G401.6 (cell line): ENCODE results near the gene URB2.
"Not testable (repeated sequence)": the region's sequence is repeated elsewhere in the genome, so short reads cannot be mapped to it uniquely, and the experiment has no call there.

Experiments used
- FAIRE-seq: peaks from 2 replicates; lab custom pipeline; 2012; peaks lifted over from hg19 to GRCh38; lab: Jason Lieb, UNC

Gene URB2

DNA sequence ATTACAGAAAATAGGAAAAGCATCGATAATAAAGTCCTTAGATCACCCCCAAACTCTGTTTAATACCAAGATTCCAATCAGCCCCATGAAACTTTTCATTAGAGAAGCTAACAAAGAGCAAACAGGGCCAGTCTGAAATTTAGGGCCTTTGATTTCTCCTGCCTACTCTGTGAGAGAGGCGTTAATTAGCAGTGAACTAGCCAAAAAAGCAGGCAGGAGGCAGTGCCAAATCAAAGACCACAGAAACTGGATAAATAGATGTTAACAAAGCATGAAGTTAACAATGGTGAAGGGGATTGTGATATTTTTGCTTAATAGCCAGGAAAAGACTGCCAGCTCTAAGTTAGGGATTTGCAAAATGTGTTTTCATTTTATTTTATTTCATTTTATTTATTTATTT is 11.3 kb upstream of the URB2 start:
- no peak for FAIRE-seq

DNA sequence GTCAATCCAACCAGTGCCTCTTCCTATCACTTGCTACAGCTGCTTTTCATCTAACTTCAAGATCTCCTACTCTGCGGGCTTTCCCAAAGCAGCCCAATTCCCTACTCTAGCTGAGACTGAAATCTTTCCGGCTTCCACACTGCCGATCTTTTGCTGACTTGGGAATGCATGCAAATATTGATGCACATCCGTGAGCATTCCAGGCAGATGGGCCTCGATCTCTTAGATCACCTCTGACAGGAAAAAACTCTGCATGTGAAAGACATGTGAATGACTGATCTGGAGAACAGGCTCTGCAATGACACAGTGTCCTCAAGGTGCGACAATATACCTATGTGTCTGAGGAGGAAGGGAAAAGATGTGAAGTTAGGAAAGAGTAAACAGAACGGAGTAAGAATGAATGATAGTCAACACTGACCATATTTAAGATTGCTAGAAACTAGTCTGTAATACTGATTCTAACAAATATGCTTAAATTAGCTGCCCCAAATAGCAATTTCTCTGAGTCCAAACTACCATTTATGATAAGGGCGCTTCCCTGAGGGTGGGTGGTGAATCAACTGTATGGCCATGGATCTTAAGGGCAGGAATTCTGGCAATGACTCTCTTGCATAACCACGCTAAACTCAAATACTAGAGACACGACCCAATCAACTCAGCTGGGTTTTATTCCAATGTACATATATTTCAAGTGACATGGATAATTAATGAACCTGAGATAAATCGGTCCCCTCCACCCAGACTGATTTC is 8.5 kb upstream of the URB2 start:
- no peak for FAIRE-seq

DNA sequence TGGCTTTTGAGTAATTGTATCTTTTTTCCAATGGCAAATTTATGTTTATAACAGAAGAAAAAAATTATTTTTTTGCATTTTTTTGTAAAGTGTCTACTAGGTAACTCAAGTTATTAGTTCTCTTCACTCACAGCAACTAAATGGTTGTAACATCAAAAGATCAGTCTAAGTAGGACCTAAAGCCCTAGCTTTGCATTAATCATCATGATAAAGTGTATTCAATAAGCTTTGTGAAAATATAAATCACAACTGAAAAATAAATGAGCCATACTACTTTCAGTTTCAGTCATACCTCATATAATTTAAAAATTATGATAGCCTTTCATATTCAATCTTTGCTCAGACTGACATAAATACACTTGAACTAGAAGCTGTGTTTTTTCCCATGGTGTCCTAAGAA is 7.0 kb upstream of the URB2 start:
- no peak for FAIRE-seq

DNA sequence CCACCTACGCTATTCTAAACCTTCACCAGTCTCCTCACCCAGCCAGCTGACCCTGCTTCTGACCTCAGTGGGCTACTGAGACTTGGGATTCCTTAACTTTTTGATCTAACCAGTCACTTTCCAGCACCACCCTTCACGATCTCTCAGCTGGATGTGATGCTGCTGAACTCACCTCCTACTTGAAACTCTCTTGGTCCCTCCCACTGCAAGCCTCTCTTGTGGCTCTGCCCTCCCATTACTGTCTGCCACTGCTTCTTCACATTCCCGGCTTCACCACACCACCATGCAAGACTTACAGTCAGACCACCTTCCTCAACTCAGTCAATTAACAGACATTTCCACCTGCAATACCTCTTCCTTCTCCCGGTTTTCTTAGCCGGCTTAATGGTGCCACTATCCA is 6.4 kb upstream of the URB2 start:
- FAIRE-seq, result no peak

DNA sequence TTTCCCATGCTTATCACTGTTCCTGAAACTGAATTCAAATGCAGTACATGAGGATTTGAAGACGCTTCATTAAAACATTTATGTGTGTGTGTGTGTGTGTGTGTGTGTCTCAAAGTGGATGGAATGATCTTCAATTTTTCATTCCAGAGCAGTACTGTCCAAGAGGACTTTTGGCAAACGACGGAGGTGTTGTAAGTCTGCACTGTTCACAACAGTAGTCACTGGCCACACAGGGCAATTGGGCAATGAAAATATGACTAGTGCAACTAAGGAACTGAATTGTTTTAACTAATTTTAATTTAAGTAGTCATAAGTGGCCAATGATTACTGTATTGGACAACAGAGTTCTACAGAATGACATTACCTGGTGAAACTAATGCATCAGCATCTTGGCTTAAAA is 5.2 kb upstream of the URB2 start:
- FAIRE-seq, result no peak

DNA sequence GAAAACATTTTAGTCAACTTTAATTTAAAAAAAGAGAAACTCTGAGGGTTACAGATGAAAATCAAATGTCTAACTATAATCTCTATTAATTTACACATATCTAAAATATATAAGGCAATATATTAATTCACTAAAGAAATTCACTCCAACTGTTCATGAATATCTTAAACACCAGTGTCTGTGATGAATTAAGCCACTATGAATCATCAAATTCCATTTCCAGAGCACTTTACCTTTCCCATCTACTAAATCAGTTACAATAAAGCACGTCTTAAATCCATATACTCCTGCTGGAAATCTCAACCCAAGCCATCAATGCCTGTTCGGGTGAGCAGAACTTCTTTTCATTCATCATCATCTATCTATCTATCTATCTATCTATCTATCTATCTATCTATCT is 4.4 kb upstream of the URB2 start:
- FAIRE-seq, result no peak

DNA sequence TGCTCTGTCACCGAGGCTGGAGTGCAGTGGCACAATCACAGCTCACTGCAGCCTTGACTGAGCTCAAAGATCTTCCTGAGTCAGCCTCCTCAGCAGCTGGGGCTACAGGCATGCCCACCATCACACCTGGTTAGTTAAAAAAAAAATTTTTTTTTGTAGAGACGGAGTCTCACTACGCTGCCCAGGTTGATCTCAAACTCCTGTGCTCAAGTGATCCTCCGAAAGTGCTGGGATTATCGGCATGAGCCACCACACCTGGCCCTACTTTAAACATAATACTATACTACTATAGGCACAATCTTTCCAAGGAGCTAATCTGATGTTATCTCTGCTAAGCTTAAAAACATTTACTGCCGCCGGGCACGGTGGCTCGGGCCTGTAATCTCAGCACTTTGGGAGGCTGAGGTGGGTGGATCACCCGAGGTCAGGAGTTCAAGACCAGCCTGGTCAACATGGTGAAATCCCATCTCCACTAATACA is 3.4 kb upstream of the URB2 start:
- FAIRE-seq, result not testable (repeated sequence)

DNA sequence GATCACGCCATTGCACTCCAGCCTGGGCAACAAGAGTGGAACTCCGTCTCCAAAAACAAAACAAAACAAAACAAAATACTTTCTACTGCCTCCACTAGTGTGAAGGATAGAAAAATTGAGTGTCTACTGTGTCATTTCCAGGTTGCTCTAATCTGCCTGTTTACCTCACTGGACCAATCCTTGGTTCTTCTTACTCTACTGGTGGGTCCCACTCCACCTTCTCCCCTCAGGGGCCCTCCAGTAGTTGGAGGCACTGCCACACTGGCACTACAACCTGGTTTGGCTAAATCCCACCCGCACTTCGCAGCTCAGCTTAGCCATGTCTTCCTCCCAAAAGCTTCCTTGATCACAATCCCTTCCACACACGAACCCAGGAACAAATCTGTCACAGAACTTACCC is 2.8 kb upstream of the URB2 start:
- FAIRE-seq, result no peak

DNA sequence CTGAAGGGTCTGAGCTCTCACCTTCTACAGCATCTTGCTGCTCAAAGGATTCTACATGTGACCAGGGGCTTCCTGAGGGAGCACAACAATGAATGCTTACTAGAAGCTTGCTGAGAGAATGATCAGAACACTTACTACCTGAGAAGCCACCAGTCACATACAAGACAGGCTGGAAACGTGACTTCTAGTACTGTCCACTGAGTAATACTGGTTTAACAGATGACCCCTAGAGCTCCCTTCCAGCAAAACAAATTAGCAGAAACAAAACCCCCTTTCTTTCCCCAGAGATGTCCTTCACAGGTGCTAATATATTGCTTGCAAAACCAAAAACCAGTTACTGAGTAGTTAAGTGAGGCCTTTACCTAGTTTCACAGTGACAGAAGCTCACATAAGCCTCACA is 2.2 kb upstream of the URB2 start:
- FAIRE-seq, result no peak

DNA sequence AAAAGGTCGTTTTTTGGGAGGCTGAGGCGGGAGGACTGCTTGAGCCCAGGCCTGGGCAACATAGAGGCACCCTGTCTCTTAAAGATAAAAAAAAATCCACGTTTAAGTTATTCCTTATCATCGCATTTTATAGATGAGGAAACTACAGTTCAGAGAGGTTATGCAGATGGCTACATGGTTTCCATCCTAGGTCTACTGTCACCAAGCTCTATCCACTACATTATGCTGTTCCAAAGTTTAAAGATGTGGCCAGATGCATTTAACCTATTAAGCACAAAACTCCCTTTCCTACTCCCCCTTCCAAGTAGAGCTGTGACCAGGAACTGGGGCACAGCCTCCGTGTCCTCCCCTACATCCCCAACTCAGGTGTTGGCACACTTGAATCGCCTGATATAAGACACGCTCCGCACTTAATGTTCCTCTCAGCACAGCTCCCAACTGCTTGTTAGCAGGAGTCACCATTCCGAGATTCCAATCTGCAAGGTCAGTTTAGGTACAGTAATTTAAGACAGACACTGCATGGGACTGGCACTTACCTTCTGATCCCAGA is 1.5 kb upstream of the URB2 start:
- FAIRE-seq, result no peak

DNA sequence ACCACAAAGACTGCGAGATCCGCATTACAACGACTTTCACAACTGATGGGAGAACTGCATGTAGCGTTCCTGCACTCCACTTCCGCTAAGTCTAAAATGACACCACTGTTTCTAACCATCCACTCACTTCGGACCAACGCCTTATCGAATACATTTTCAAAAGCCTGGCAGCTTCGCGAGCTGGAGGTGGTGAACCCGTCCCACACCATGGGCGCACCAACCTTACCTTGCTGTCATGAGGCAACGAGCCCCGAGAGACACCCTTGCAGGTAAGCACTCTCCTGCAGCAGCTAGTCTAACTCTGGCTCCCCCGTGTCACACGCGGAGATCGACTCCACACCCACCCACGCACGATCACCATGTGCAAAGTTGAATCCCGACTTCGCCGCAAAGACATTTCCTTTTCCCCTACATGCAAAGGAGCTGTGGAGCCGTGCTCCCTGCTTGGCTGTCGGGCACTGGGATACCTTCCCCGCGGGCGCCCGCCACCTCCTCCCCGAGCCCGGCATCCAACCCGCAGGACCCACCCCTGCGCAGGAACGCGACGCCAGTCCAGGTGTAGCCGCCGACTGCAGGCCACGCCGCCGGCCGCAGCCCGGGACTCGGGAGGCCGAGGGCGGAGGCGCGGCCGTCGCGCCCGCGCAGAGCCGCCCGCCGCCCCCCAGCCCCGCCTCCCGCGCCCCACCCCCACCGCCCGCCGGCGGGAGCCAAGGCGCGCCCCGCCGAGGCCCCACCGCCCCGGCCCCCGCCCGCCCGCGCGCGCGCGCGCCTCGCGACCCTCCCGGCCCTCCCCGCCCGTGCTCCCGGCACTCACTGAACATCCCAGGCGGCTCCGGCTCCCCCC is 754 bp upstream of the URB2 start:
- no peak for FAIRE-seq

DNA sequence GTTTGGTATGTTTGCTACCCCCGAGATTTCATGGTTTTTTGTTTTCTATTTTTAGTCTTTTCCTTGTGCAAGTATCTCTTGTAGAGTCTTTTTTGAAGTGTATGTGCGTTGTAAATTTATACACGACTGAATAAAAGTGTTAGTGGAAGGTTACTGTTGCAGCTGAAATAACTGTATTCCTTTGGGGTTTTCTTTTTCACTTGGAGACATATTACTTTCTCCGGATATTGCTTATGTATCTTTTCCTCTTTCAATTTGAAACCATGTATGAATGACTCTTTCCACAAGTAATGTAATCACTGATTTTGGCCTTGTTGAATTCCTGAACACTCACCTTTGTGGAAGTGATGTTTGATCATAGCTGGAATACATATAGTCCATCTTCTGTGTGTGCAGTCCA is 956 bp downstream of the URB2 start:
- no peak for FAIRE-seq

DNA sequence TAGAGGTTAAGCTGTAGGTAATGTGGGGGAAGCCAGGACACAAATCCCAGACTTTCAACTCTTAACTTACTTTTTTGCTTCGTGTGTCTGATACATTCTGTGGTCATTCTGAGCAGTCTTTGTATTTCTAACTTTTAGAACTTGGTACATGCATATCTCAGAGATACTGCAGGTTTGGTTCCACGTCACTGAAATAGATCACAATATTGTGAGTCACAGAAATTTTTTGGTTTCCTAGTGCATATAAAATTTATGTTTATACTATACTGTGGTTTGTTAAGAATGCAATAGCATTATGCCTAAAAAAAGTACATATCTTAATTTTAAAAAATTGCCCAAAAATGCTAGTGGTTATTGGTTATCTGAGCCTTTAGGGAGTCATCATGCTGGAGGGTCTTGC is 3.2 kb downstream of the URB2 start:
- no peak for FAIRE-seq

DNA sequence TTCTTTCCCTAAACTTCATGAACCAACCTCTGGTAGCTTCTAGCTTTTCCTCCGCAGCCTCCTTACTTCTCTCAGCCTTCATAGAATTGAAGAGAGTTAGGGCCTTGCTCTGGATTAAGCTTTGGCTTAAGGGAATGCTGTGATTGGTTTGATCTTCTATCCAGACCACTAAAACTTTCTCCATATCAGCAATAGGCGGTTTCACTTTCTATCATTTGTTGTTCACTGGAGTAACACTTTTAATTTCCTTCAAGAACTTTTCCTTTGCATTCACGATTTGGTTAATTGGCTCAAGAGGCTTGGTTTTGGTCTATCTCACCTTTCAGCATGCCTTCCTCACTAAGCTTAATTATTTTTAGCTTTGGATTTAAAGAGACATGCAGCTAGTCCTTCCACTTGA is 5.1 kb downstream of the URB2 start:
- FAIRE-seq, result no peak

DNA sequence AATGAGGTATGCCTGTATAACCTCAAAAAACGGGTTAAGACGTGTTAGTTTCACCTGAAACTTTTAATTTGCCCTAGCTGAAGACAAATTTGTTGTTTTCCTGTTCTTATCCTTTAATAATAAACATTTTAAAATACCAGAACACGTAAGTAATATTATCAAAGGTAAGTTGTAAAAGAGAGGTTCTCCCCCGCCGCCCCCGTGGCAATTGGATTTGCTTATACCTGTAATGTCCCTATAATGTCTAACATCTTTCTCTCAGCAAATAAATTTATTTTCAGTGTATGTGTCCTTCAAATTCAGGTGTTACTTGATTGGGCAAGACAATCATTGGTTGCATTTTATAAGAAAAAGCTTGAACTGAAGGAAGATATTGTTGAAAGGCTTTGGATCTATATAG is 5.9 kb downstream of the URB2 start:
- FAIRE-seq, result no peak

DNA sequence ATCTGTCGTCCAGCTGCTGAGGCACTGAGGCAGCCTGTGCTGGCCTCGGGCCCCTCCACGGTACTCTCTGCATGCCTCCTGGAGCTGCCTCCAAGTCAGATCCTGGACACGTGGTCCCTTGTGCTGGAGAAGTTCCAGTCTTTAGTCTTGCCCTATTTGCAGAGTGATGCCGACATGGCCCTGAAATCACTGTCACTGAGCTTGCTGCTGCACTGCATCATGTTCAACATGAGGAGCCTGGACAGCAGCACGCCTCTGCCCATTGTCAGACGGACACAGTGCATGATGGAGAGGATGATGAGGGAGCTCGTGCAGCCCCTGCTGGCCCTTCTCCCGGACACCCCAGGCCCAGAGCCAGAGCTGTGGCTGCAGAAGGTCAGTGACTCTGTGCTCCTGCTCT is 10.0 kb downstream of the URB2 start:
- FAIRE-seq, result no peak

DNA sequence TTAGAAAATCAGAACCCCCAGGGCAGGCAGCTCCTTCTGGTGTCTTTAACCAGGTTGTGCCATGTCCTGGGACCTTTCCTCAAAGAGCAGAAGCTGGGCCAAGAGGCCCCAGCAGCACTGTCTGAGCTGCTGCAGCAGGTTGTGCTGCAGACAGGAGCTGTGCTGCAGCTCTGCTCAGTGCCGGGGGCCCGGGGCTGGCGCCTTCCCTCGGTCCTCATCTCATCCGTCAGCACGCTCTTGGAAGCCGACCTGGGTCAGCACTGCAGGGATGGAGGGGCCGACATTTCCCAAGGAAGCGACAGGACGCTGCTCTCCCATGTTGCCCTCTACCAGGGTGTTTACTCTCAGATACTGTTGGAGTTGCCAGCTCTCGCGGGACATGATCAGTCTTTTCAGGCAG is 11.7 kb downstream of the URB2 start:
- no peak for FAIRE-seq

DNA sequence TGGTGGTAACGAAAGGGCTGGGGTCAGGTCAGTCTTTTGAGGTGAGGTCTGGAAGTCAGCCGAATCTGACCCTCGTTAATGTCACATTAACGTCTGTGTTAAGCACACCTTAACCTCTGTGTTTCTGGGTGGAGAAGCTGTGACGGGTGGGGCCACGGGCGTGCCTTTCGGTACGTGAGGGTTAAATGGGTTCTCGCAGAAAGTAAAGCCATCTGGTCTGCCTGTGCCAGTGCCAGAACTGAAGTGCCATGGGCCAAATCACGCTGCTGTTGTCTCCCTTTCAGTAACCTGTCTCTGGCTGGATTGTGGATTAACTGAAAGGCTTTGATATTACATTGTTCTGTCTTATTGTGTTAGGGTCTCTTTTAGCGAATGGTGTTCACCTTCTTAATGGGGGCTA is 14.4 kb downstream of the URB2 start:
- no peak for FAIRE-seq

DNA sequence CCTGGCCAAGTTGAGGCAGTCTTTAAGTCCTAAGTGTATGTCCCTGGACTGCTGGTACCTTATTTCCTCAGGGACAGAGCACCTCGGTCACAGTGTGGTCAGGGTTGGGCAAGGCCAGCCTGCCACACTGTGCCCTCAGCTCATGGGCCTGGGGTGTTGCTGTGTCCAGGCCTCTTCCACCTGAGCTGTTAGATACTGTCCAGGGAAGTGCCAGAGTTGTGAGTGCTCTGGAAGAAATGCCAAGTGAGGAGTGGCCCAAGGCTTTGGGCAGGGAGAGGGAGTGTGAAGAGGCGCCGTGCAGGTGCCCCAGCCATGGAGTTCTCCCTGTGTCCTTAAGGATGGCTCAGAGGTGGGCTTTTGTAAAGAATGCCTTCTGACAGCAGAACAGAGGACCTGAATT is 15.3 kb downstream of the URB2 start:
- no peak for FAIRE-seq

DNA sequence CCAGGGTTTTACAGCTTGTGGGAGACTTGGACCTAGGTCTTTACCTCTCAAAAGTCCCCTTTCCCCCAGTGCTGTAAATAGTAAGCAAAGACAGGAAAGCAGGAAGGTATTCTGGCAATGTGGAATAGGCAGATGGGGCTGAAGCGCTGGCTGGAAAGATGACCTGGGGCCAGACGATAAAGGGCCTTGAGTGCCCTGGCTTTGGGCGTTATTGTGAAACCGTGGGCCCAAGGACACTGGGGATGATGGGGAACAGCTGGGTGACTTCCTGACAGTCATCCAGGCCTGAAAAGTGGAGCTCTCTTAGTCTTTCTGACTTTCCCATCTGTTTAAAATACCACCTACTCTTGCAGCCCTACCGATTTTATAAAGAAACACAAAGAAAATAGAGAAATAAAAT is 16.3 kb downstream of the URB2 start:
- FAIRE-seq, result no peak

DNA sequence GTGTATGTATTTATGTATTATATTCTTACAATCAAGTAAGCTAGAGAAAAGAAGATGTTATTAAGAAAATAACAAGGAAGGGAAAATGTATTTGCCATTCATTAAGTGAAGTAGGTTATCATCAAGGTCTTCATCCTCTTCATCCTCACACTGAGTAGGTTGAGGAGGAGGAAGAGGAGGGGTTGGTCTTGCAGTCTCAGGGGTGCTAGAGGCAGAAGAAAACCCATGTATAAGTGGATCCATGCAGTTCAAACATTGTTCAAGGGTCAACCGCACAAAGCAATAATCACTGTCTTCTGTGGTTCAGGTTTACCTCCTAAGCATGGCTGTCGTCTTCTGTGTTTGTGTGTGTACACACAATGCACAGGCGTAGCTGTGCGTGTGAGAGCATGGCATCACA is 16.9 kb downstream of the URB2 start:
- no peak for FAIRE-seq

DNA sequence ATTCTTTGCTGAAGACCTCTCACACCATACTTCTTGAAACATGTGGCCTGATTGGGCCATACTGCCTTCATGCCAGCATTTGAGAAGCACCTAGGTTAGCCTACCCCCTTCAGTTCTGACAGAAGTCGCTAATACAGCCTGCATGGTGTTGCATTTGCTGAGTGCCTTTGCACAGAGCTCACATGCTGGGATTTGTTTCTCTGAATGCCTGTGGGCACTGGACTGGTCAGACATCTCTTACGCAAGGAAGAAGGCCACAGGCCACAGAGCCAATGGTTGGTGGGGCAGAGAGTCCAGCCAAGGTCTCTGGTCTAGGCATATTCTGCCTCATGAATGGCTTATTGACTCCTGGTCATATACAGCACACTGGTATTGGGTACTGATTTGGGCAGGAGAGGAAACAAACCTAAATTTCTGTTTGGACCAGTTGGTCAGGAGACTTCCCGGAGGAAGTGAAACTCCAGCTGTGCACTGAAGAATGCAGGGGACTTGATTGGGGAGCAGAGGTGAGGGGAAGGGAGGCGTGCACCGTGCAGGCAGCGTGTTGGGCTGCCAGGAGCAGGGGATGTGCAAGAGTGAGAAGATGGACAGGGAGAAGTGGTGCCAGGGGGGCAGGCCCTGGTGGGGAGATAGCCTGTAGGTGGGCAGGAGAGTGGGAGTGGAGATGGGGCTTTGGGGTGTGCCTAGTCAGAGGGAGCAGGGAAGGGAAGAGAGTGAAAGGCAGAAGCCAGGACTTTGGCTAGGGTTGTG is 18.1 kb downstream of the URB2 start:
- FAIRE-seq, result no peak
